Esophagus muscularis mucosa (tissue), 4 donors: ENCODE data around the gene EIF4G3. TPM values are rescaled to one million over a fixed set of nuclear protein-coding genes. Genes with fewer than 3 reads are reported as not detected.
"Not testable (repeated sequence)": the region's sequence is repeated elsewhere in the genome, so short reads cannot be mapped to it uniquely, and the experiment has no call there.

Experiments
- DNase-seq: peaks from one replicate; pipeline ENCODE4 v3.0.0-alpha.2; 2017; ENCODE audit errors: extremely low spot score
- H3K27ac ChIP-seq, 4 donors: fragments of 200-600 bp; sonication (generic); replicated peaks in 1 of 4; 1 replicate in 3 of 4; 2 replicates in 1 of 4; pipeline ENCODE4 v1.5.1; 2016 to 2019; ENCODE audit warnings: mild to moderate bottlenecking in 1 of 4
- H3K27me3 ChIP-seq, 4 donors: fragments of 200-600 bp; sonication (generic); one replicate each; pipeline versions ENCODE4 v1.5.1 to v1.6.0; 2016 to 2019
- H3K36me3 ChIP-seq, 4 donors: fragments of 200-600 bp; sonication (generic); one replicate each; pipeline ENCODE4 v1.5.1; 2016 to 2019
- H3K4me1 ChIP-seq, 4 donors: fragments of 200-600 bp; sonication (generic); one replicate each; pipeline ENCODE4 v1.5.1; 2016 to 2019
- H3K4me3 ChIP-seq, 4 donors: fragments of 200-600 bp; sonication (generic); 1 replicate in 2 of 4; 2 replicates in 2 of 4; pipeline ENCODE4 v1.5.1; 2016 to 2019; ENCODE audit warnings: mild to moderate bottlenecking in 4 of 4, moderate library complexity in 1 of 4
- H3K9me3 ChIP-seq, 4 donors: fragments of 200-600 bp; sonication (generic); 1 replicate in 3 of 4; 2 replicates in 1 of 4; pipeline ENCODE4 v1.5.1; 2016 to 2019
- EP300 ChIP-seq: sonication (generic); formaldehyde crosslinking; IDR thresholded peaks from one replicate; pipeline ENCODE4 v1.6.1; 2017; ENCODE audit warnings: antibody characterized with exemption
- POLR2A ChIP-seq: fragments of 450-650 bp; IDR thresholded peaks from one replicate; pipeline ENCODE4 v1.6.1; 2017; ENCODE audit warnings: antibody characterized with exemption, moderate library complexity, mild to moderate bottlenecking, low read depth
- POLR2AphosphoS5 ChIP-seq, 2 donors: sonication (generic); formaldehyde crosslinking; IDR thresholded peaks; one replicate each; pipeline ENCODE4 v1.6.1; 2017; ENCODE audit warnings: antibody characterized with exemption in 2 of 2
- WGBS: methylation state at CpG from one replicate; pipeline ENCODE4 v1.1.5; 2018; 5-methylcytosine and 5-hydroxymethylcytosine counted together
- intact Hi-C: fragments of 100-400 bp; cut with DNase I; formaldehyde crosslinking; loops from one replicate; pipeline ENCODE4 v1.15.1; 2023
- total RNA-seq, 4 donors: library from RNA; depleted of rRNA; stranded (reverse); fragments of >200 nt; gene quantifications; one replicate each; pipeline versions ENCODE4 v1.1.0 to v1.2.1, GENCODE V29; 2016
- TF ChIP-seq, protein P1 (sequence below), 3 experiments: fragments of 200-600 bp in 2 of 3; fragments of 450-650 bp in 1 of 3; sonication (generic) in 2 of 3; IDR thresholded peaks; one replicate each; pipeline ENCODE4 v1.5.1; 2017 to 2019; ENCODE audit warnings: antibody characterized with exemption in 3 of 3, mild to moderate bottlenecking in 2 of 3, moderate library complexity in 1 of 3

EIF4G3 gene
- total RNA-seq, 4 donors from 2014 or later = 43.7 to 64.0 (median 62.2) TPM

DNA sequence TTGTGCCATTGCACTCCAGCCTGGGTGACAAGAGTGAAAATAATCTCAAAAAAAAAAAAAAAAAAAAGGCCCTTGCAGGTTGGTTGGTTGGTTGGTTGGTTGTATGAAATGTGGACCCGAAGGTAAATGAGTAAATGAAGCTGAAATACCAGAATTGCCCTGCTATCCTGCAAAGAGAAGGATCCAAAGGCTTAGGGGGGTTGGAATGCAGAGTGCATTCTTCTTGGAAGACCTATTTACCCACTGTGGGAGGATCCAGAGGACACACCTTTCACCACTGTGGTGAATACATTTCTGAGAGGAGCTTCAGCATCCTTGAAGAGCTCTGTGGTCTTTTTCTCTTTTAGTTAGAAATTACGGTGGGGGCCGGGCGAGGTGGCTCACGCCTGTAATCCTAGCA lies 28.7 kb upstream of the EIF4G3 start:
- no peak for TF ChIP-seq EP300
- TF ChIP-seq POLR2AphosphoS5 (IDR thresholded peaks at IDR 0.05) = no peak
- TF ChIP-seq, protein P1, sequence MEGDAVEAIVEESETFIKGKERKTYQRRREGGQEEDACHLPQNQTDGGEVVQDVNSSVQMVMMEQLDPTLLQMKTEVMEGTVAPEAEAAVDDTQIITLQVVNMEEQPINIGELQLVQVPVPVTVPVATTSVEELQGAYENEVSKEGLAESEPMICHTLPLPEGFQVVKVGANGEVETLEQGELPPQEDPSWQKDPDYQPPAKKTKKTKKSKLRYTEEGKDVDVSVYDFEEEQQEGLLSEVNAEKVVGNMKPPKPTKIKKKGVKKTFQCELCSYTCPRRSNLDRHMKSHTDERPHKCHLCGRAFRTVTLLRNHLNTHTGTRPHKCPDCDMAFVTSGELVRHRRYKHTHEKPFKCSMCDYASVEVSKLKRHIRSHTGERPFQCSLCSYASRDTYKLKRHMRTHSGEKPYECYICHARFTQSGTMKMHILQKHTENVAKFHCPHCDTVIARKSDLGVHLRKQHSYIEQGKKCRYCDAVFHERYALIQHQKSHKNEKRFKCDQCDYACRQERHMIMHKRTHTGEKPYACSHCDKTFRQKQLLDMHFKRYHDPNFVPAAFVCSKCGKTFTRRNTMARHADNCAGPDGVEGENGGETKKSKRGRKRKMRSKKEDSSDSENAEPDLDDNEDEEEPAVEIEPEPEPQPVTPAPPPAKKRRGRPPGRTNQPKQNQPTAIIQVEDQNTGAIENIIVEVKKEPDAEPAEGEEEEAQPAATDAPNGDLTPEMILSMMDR (IDR thresholded peaks at IDR 0.05) = no peak
- no peak for TF ChIP-seq POLR2A
- H3K4me3 ChIP-seq = no peak overlapping the region
- intact Hi-C loops = no loop called here
- H3K9me3 ChIP-seq = no peaks in the 10 kb centered on the region
- no peak overlapping the region for H3K27ac ChIP-seq
- DNase-seq = no peak
- H3K36me3 ChIP-seq = no peaks in the 10 kb centered on the region
- no peaks in the 10 kb centered on the region for H3K4me1 ChIP-seq
- no peaks in the 10 kb centered on the region for H3K27me3 ChIP-seq
- WGBS = 100% methylated on average over 5 of the region's 5 CpGs

DNA sequence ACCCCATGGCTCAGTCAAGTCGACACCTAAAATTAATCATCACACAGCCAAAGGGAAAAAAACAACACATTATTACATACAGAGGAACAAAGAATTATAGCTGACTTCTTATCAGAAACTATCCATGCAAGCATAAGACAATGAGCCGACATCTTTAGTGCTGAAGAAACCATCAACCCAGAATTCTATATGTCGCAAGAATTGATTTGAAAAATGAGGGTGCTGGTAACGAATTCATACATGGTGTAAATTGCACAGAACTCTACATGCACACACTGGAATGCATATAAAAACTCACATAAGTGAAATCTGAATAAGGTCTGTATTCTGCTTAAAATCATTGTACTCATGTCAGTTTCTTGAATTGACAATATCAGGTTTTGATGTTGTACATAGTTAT lies 25.0 kb upstream of the EIF4G3 start:
- Histone ChIP-seq H3K4me3 (no peak overlapping the region), H3K27ac (no peak overlapping the region), H3K9me3 (no peaks in the 10 kb centered on the region), H3K27me3 (no peaks in the 10 kb centered on the region), H3K36me3 (no peaks in the 10 kb centered on the region), H3K4me1 (no peaks in the 10 kb centered on the region)
- 93% methylated on average over 4 of the region's 4 CpGs for whole genome bisulfite sequencing
- intact Hi-C loops = no loop called here
- no peak for TF ChIP-seq POLR2AphosphoS5 (IDR thresholded peaks at IDR 0.05)
- TF ChIP-seq EP300 = no peak
- no peak for DNase-seq

DNA sequence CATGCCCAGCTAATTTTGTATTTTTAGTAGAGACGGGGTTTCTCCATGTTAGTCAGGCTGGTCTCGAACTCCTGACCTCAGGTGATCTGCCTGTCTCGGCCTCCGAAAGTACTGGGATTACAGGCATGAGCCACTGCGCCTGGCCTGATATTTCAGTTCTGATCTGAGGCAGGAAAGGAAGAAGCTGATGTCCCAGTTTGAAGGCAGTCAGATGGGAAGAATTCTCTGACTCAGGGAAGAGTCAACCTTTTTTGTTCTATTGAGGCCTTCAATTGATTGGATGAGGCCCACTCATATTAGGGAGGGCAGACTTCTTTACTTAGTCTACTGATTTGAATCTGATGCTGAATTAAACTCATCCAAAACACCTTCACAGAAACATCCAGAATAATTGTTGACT lies 24.5 kb upstream of the EIF4G3 start:
- H3K36me3 ChIP-seq, H3K4me3 ChIP-seq, H3K27ac ChIP-seq, intact Hi-C loops, H3K4me1 ChIP-seq, H3K27me3 ChIP-seq, H3K9me3 ChIP-seq, DNase-seq: not testable (repeated sequence)
- 93% methylated on average over 5 of the region's 5 CpGs for WGBS

DNA sequence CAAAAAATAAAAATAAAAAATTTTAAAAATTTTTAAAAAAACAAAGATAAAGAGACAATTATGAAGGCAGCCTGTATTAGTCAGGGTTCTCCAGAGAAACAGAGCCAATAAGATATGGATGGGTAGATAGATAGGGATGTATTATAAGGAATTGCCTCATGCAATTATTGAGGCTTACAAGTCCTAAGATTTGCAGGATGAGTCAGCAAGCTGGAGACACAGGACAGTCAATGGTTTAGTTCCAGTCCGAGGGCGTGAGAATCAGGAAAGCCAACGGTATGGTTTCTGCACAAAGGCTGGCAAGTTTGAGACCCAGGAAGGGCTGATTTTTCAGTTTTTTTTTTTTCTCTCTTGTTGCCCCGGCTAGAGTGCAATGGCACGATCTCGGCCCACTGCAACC lies 24.1 kb upstream of the EIF4G3 start:
- WGBS = 90% methylated on average over 6 of the region's 6 CpGs
- Histone ChIP-seq H3K4me1 (no peaks in the 10 kb centered on the region), H3K9me3 (no peaks in the 10 kb centered on the region), H3K27me3 (no peaks in the 10 kb centered on the region), H3K27ac (no peak overlapping the region), H3K36me3 (no peaks in the 10 kb centered on the region), H3K4me3 (no peak overlapping the region)
- intact Hi-C loops = no loop called here
- no peak for DNase-seq
- TF ChIP-seq, protein P1 (IDR thresholded peaks at IDR 0.05) = no peak
- no peak for TF ChIP-seq EP300

DNA sequence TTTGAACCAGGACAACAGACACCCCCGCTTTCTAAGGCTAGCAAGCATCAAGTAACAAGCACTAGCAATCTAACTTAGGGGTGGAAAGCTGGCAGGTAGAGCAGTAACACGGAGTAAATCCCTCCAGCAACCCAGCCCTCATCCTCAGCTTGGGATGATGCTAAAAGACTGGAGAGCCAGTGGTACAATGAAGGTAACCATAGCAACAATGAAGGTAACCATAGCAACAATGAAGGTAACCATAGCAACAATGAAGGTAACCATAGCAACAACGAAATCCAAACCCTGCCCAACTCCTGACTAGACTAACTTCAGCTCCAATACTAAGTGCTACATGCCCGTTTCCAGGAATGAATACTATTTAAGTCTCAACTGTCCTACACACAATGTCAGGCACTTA lies 22.2 kb upstream of the EIF4G3 start:
- Histone ChIP-seq H3K4me3 (no peak overlapping the region), H3K4me1 (peaks cover 4 to 8% (median 5%) of the 10 kb centered on the region in 4 donors), H3K36me3 (no peaks in the 10 kb centered on the region), H3K9me3 (no peaks in the 10 kb centered on the region), H3K27me3 (no peaks in the 10 kb centered on the region), H3K27ac (no peak overlapping the region)
- TF ChIP-seq EP300 (no peak), POLR2AphosphoS5 (IDR thresholded peaks at IDR 0.05) (no peak)
- DNase-seq = no peak
- intact Hi-C loops = loop anchor here (5.0 to 10.0 kb wide), 2 partner anchors 217 to 324 kb away; no protein-coding TSS in a partner anchor
- 69% methylated on average over 4 of the region's 4 CpGs for WGBS

DNA sequence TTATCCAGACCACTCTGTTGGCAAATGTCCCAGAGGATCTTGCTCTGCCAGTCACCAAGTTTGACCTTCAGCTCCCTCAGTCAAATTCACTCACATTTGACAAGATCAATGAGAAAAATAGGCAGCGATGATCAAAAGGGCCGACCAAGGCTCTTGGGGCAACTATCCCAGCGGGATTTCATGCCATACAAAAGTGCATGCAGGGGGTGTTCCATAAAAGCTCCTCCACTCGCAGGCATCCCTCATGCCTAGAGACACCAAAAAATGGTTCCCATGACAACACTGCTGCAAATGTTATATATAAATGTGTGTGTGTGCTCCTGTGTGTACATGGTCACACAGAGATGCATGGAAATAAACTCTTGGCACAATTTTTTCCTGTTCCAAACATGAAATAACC lies 16.2 kb upstream of the EIF4G3 start:
- no peaks in the 10 kb centered on the region for H3K27me3 ChIP-seq
- intact Hi-C loops = loop anchor here (10.0 kb wide), 1 partner anchor 318 kb away; no protein-coding TSS in a partner anchor
- H3K4me3 ChIP-seq = no peak overlapping the region
- 100% methylated on average over 3 of the region's 4 CpGs for WGBS
- TF ChIP-seq, protein P1 (IDR thresholded peaks at IDR 0.05) = no peak
- TF ChIP-seq EP300 = no peak
- TF ChIP-seq POLR2A = no peak
- TF ChIP-seq POLR2AphosphoS5 (IDR thresholded peaks at IDR 0.05) = no peak
- H3K27ac ChIP-seq = no peak overlapping the region
- no peaks in the 10 kb centered on the region for H3K9me3 ChIP-seq
- H3K36me3 ChIP-seq = no peaks in the 10 kb centered on the region
- DNase-seq = no peak
- peaks cover 4 to 8% (median 5%) of the 10 kb centered on the region in 4 donors for H3K4me1 ChIP-seq
